K562 (cell line): ENCODE data around the gene TEKT2. TPM values are rescaled to one million over a fixed set of nuclear protein-coding genes. Genes with fewer than 3 reads are reported as not detected.

Experiments
- HDAC2 ChIP-seq: fragments of 450-650 bp; IDR thresholded peaks from 2 replicates; pipeline ENCODE4 v1.6.1; 2016; ENCODE audit warnings: mild to moderate bottlenecking
- MAZ ChIP-seq, 2 experiments: fragments of 450-650 bp in 1 of 2; sonication (generic) in 1 of 2; formaldehyde crosslinking; IDR thresholded peaks in 1 of 2; conservative IDR thresholded peaks in 1 of 2; 2 replicates each; pipeline versions ENCODE4 v1.4.0 to v1.5.0; 2020; ENCODE audit warnings: mild to moderate bottlenecking in 1 of 2, missing genetic modification reagents in 1 of 2
- MGA ChIP-seq: fragments of 450-650 bp; IDR thresholded peaks from 2 replicates; pipeline ENCODE4 v1.6.1; 2016; ENCODE audit warnings: mild to moderate bottlenecking, moderate library complexity
- MXI1 ChIP-seq: IDR thresholded peaks from 2 replicates; pipeline ENCODE4 v1.6.1; 2011; ENCODE audit warnings: low read depth, mild to moderate bottlenecking, improper control_type of control experiment, low read length
- PTTG1 ChIP-seq: fragments of 450-650 bp; IDR thresholded peaks from 2 replicates; pipeline ENCODE4 v1.6.1; 2016; ENCODE audit warnings: low read depth, mild to moderate bottlenecking, missing genetic modification characterization, missing compliant biosample characterization
- STAT5A ChIP-seq: IDR thresholded peaks from 2 replicates; pipeline ENCODE4 v1.6.1; 2012; ENCODE audit warnings: low read length, inconsistent platforms, borderline replicate concordance
- polyA plus RNA-seq, 8 experiments: library from polyadenylated mRNA; depleted of rRNA in 4 of 8; stranded (reverse) in 5 of 8; unstranded in 3 of 8; fragments of >200 nt; fragmentation: Nextera tagmentation in 2 of 8; fragmentation: Illumina TruSeq in 1 of 8; extraction: Ambion mirVana in 2 of 8; extraction: Trizol in 1 of 8; gene quantifications; 2 replicates each; pipeline versions ENCODE4 v1.2.1 to v1.2.3, GENCODE V29; 2011 to 2014; ENCODE audit warnings: inconsistent platforms in 1 of 8, missing spikeins in 1 of 8
- total RNA-seq, 7 experiments: library from RNA; depleted of rRNA in 6 of 7; stranded (reverse); fragments of >200 nt in 6 of 7; fragmentation: Illumina TruSeq in 2 of 7; extraction: Trizol in 2 of 7; gene quantifications; 2 replicates each; pipeline versions ENCODE4 v1.2.1 to v1.2.3, GENCODE V29; 2011 to 2021; ENCODE audit warnings: low replicate concordance in 1 of 7
- TF ChIP-seq, protein P1 (sequence below): fragments of 200-800 bp; sonication (Bioruptor generic); IDR thresholded peaks from 2 replicates; pipeline ENCODE4 v1.6.1; 2017; ENCODE audit warnings: missing genetic modification characterization, missing compliant biosample characterization
- TF ChIP-seq, protein P2 (sequence below): sonication (generic); formaldehyde crosslinking; IDR thresholded peaks from 2 replicates; pipeline ENCODE4 v1.8.1; 2023; ENCODE audit warnings: mild to moderate bottlenecking, missing genetic modification reagents
- TF ChIP-seq, protein P3 (sequence below): IDR thresholded peaks from 2 replicates; pipeline ENCODE4 v1.6.1; 2016; ENCODE audit warnings: missing genetic modification characterization, missing compliant biosample characterization

TEKT2 gene
- total and polyA plus RNA-seq, 9 of the 15 experiments (the other 6 are each of a cell fraction or from before 2014, with no cell fraction given) = 0.06 to 0.94 (median 0.30) TPM; not detected in 1

DNA sequence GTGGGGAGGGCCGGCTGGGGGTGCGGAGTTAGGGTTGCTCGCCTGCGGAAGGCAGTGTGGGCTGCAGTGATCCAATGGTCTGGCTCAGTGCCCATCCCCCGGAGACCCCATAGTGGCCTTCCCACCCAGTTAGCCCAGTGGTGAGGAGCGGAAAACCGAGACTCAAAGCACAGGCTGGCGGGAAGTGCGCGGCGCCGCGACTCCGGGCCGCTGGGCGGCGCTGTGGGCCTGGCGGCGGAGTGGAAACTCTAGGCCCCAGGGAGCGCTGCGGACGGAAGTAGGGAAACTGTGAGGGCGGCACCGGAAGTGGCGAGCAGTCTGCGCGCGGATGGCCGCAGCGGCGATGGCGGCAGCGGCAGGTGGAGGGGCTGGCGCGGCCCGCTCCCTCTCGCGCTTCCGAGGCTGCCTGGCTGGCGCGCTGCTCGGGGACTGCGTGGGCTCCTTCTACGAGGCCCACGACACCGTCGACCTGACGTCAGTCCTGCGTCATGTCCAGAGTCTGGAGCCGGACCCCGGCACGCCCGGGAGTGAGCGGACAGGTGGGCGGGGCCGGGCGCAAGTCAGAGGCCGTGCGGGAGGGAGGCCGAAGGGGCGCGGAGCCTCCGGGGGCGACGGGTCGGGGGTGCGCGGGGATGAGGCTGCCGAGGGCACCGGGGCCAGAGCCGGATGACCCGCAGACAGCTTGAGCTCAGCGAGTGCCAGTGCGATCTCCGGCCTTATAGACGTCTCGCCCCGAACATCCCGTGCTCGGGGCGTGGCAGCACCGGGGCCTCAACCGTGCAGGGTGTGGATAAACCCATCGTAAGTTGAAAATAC, 4.9 kb downstream of the TEKT2 start, which contains the start of gene ADPRS (continued):
- TF ChIP-seq, protein P1, sequence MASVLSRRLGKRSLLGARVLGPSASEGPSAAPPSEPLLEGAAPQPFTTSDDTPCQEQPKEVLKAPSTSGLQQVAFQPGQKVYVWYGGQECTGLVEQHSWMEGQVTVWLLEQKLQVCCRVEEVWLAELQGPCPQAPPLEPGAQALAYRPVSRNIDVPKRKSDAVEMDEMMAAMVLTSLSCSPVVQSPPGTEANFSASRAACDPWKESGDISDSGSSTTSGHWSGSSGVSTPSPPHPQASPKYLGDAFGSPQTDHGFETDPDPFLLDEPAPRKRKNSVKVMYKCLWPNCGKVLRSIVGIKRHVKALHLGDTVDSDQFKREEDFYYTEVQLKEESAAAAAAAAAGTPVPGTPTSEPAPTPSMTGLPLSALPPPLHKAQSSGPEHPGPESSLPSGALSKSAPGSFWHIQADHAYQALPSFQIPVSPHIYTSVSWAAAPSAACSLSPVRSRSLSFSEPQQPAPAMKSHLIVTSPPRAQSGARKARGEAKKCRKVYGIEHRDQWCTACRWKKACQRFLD (CRISPR knock-in tag) = peak; percentile 88
- TF ChIP-seq STAT5A = peak; percentile 58; the same call in 1 of the 2 replicates
- no peak for TF ChIP-seq PTTG1 (tag)
- TF ChIP-seq HDAC2 = peak; percentile 89
- peak; percentile 94 for TF ChIP-seq MAZ (CRISPR knock-in tag; conservative IDR thresholded peaks at IDR 0.05 in 1 of 2, IDR thresholded peaks at IDR 0.05 in 1 of 2)
- TF ChIP-seq MXI1 = peak; percentile 24; the same call in 1 of the 2 replicates
- TF ChIP-seq, protein P2, sequence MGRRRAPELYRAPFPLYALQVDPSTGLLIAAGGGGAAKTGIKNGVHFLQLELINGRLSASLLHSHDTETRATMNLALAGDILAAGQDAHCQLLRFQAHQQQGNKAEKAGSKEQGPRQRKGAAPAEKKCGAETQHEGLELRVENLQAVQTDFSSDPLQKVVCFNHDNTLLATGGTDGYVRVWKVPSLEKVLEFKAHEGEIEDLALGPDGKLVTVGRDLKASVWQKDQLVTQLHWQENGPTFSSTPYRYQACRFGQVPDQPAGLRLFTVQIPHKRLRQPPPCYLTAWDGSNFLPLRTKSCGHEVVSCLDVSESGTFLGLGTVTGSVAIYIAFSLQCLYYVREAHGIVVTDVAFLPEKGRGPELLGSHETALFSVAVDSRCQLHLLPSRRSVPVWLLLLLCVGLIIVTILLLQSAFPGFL (CRISPR knock-in tag) = 0 out of 2 replicates have a peak, but pooled peaks have one; percentile 14
- TF ChIP-seq, protein P3, sequence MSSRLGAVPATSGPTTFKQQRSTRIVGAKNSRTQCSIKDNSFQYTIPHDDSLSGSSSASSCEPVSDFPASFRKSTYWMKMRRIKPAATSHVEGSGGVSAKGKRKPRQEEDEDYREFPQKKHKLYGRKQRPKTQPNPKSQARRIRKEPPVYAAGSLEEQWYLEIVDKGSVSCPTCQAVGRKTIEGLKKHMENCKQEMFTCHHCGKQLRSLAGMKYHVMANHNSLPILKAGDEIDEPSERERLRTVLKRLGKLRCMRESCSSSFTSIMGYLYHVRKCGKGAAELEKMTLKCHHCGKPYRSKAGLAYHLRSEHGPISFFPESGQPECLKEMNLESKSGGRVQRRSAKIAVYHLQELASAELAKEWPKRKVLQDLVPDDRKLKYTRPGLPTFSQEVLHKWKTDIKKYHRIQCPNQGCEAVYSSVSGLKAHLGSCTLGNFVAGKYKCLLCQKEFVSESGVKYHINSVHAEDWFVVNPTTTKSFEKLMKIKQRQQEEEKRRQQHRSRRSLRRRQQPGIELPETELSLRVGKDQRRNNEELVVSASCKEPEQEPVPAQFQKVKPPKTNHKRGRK (tag) = no peak
- TF ChIP-seq MGA = no peak
